Embryonic facial prominence (tissue), 1 donor: ENCODE measurements around the gene TRIM7.

Experiments used
- DNase-seq: peaks from one replicate; pipeline ENCODE4 v3.0.0-alpha.2; 2016; ENCODE audit errors: extremely low spot score

Gene TRIM7

GRCh38 chr5:181204826-181205760 is at the start of gene TRIM7:
Gene TRIM7, minus strand, starts transcription at chr5:181205196. Its CDS starts 86 bp downstream, at chr5:181205110.
- DNase-seq = no peak

- DNase-seq = no peak
Measured at GRCh38 chr5:181248277-181248676, 43.3 kb upstream of the TRIM7 start.

- DNase-seq = peak; percentile 80
Measured at GRCh38 chr5:181246276-181247049, 41.5 kb upstream of the TRIM7 start.

GRCh38 chr5:181245427-181246275 is 40.7 kb upstream of the TRIM7 start:
- DNase-seq = no peak

GRCh38 chr5:181243564-181244343 is 38.8 kb upstream of the TRIM7 start, which contains the start of gene RACK1:
Gene RACK1, minus strand, starts transcription at chr5:181243906. Its CDS starts 106 bp downstream, at chr5:181243800.
- DNase-seq = peak; percentile 84

GRCh38 chr5:181243018-181243563 is 38.1 kb upstream of the TRIM7 start:
- DNase-seq = no peak

- DNase-seq = no peak
Measured at GRCh38 chr5:181242031-181242451, 37.0 kb upstream of the TRIM7 start.

GRCh38 chr5:181241393-181241975 is 36.5 kb upstream of the TRIM7 start:
- no peak for DNase-seq

- DNase-seq = no peak
Measured at GRCh38 chr5:181239062-181239663, 34.2 kb upstream of the TRIM7 start.

- DNase-seq = no peak
Measured at GRCh38 chr5:181237729-181238385, 32.9 kb upstream of the TRIM7 start.

GRCh38 chr5:181236954-181237641 is 32.1 kb upstream of the TRIM7 start:
- DNase-seq = no peak

- no peak for DNase-seq
Measured at GRCh38 chr5:181236471-181236870, 31.5 kb upstream of the TRIM7 start.

GRCh38 chr5:181235689-181236366 is 30.8 kb upstream of the TRIM7 start:
- no peak for DNase-seq

GRCh38 chr5:181235323-181235688 is 30.3 kb upstream of the TRIM7 start:
- no peak for DNase-seq

GRCh38 chr5:181234455-181235306 is 29.7 kb upstream of the TRIM7 start:
- no peak for DNase-seq

- DNase-seq = no peak
Measured at GRCh38 chr5:181233801-181234454, 28.9 kb upstream of the TRIM7 start.
